Testis (tissue), 2 donors: Measurements from ENCODE around the gene CUBN.

Experiments used
- CTCF ChIP-seq, 3 experiments: fragments of 450-650 bp in 2 of 3; fragments of 200-600 bp in 1 of 3; sonication (generic) in 1 of 3; IDR thresholded peaks; one replicate each; pipeline ENCODE4 v1.5.1; 2016 to 2019; ENCODE audit warnings: antibody characterized with exemption in 3 of 3, mild to moderate bottlenecking in 2 of 3, moderate library complexity in 1 of 3
- POLR2A ChIP-seq: fragments of 450-650 bp; IDR thresholded peaks from one replicate; pipeline ENCODE4 v1.6.1; 2017; ENCODE audit warnings: antibody characterized with exemption, mild to moderate bottlenecking, moderate library complexity

GRCh38 chr10:17025444-17026295, 103.9 kb downstream of the CUBN start:
- TF ChIP-seq CTCF (IDR thresholded peaks at IDR 0.05): no peak
- no peak for TF ChIP-seq POLR2A
